Mammary epithelial cell (primary cell): Measurements from ENCODE around the gene DGAT2.

ENCODE experiments used
- CTCF ChIP-seq, 2 donors: IDR thresholded peaks in 1 of 2; conservative IDR thresholded peaks in 1 of 2; 2 replicates each; pipeline ENCODE4 v1.5.1; 2011 to 2012; ENCODE audit warnings: inconsistent platforms in 2 of 2, low read length in 2 of 2, mild to moderate bottlenecking in 2 of 2, control low read depth in 1 of 2, low read depth in 1 of 2; ENCODE audit not compliant: insufficient read depth in 1 of 2; ENCODE audit errors: extremely low read depth in 1 of 2
- EZH2 ChIP-seq: IDR thresholded peaks from 2 replicates; pipeline ENCODE4 v1.6.1; 2012; ENCODE audit warnings: low read length, inconsistent platforms, borderline replicate concordance

GRCh38 chr11:75793966-75794365 lies 25.4 kb downstream of the DGAT2 start:
- TF ChIP-seq CTCF (conservative IDR thresholded peaks at IDR 0.05 in 1 of 2, IDR thresholded peaks at IDR 0.05 in 1 of 2; ENCODE audit: extremely low read depth in 1 of 2, insufficient read depth in 1 of 2, low read depth in 1 of 2, low read length in 2 of 2) (no peak), EZH2 (no peak)
